ENCODE results near the gene CMTM7. TPM values are rescaled to one million over a fixed set of nuclear protein-coding genes. Genes with fewer than 3 reads are reported as not detected.
A peak's percentile ranks its signal among the peaks of the same experiment; 100 is the strongest.
"Not testable (repeated sequence)": the region's sequence is repeated elsewhere in the genome, so short reads cannot be mapped to it uniquely, and the experiment has no call there.

Gene CMTM7
- total RNA-seq, 1 donor from 2014 or later = 5.0 TPM

- intact Hi-C loops (cut with DNase I) = loop anchor here (5.0 kb wide), 1 partner anchor 81 kb away; no protein-coding TSS in a partner anchor
- ATAC-seq (no peak), DNase-seq (ENCODE audit: missing footprints) (no peak)
Observed at GRCh38 chr3:32376115-32376514, 15.5 kb upstream of the CMTM7 start.

- intact Hi-C loops (cut with DNase I) = loop anchor here (5.0 kb wide), 1 partner anchor 77 kb away; no protein-coding TSS in a partner anchor
- ATAC-seq (no peak), DNase-seq (ENCODE audit: missing footprints) (no peak)
Observed at GRCh38 chr3:32379831-32380500, 11.7 kb upstream of the CMTM7 start.

- ATAC-seq = no peak
- intact Hi-C loops (cut with DNase I) = no loop called here
- DNase-seq (ENCODE audit: missing footprints) = no peak
Observed at GRCh38 chr3:32381922-32382321, 9.7 kb upstream of the CMTM7 start.

- ATAC-seq = no peak
- intact Hi-C loops (cut with DNase I) = no loop called here
Observed at GRCh38 chr3:32383136-32383711, 8.4 kb upstream of the CMTM7 start.

GRCh38 chr3:32384938-32385337 is 6.7 kb upstream of the CMTM7 start:
- DNase-seq (ENCODE audit: missing footprints) (no peak), ATAC-seq (peak; percentile 87)
- intact Hi-C loops (cut with DNase I) = no loop called here

More at GRCh38 chr3:32383136-32383711, 8.4 kb upstream of the CMTM7 start:
- no peak for DNase-seq (ENCODE audit: missing footprints)

GRCh38 chr3:32387512-32387911 is 4.1 kb upstream of the CMTM7 start:
- no peak for ATAC-seq
- intact Hi-C loops (cut with DNase I) = no loop called here
- no peak for DNase-seq (ENCODE audit: missing footprints)

GRCh38 chr3:32389577-32389976 is 2.1 kb upstream of the CMTM7 start:
- DNase-seq (ENCODE audit: missing footprints); ATAC-seq; intact Hi-C loops (cut with DNase I): not testable (repeated sequence)

- intact Hi-C loops (cut with DNase I) = no loop called here
- ATAC-seq = peak; percentile 70
- peak; percentile 73 for DNase-seq (ENCODE audit: missing footprints)
Observed at GRCh38 chr3:32392536-32393302, 1.1 kb downstream of the CMTM7 start.

- intact Hi-C loops (cut with DNase I) = loop anchor here (5.0 kb wide), 1 partner anchor 98 kb away; no protein-coding TSS in a partner anchor
- ATAC-seq = no peak
- DNase-seq (ENCODE audit: missing footprints) = no peak
Observed at GRCh38 chr3:32395496-32395895, 3.8 kb downstream of the CMTM7 start.

GRCh38 chr3:32397941-32398340 is 6.3 kb downstream of the CMTM7 start:
- no peak for DNase-seq (ENCODE audit: missing footprints)
- intact Hi-C loops (cut with DNase I) = loop anchor here (5.0 kb wide), 1 partner anchor 101 kb away; no protein-coding TSS in a partner anchor
- ATAC-seq = no peak

- ATAC-seq = peak; percentile 37
- DNase-seq (ENCODE audit: missing footprints) = peak; percentile 85
- intact Hi-C loops (cut with DNase I) = loop anchor here (5.0 kb wide), 1 partner anchor 101 kb away; no protein-coding TSS in a partner anchor
Observed at GRCh38 chr3:32398531-32398930, 6.9 kb downstream of the CMTM7 start.

- intact Hi-C loops (cut with DNase I) = loop anchor here (5.0 kb wide), 1 partner anchor 102 kb away; no protein-coding TSS in a partner anchor
- ATAC-seq = no peak
Observed at GRCh38 chr3:32399030-32399620, 7.5 kb downstream of the CMTM7 start.

GRCh38 chr3:32401126-32401525 is 9.5 kb downstream of the CMTM7 start:
- DNase-seq (ENCODE audit: missing footprints) (no peak), ATAC-seq (no peak)
- intact Hi-C loops (cut with DNase I) = loop anchor here (5.0 kb wide), 1 partner anchor 224 kb away; no protein-coding TSS in a partner anchor

More at GRCh38 chr3:32399030-32399620, 7.5 kb downstream of the CMTM7 start:
- DNase-seq (ENCODE audit: missing footprints) = no peak

- ATAC-seq = peak; percentile 92
- intact Hi-C loops (cut with DNase I) = loop anchor here (5.0 kb wide), 1 partner anchor 224 kb away; no protein-coding TSS in a partner anchor
- peak; percentile 93 for DNase-seq (ENCODE audit: missing footprints)
Observed at GRCh38 chr3:32401556-32402081, 10.0 kb downstream of the CMTM7 start.

- intact Hi-C loops (cut with DNase I) = loop anchor here (5.0 kb wide), 1 partner anchor 226 kb away; no protein-coding TSS in a partner anchor
- no peak for ATAC-seq
Observed at GRCh38 chr3:32403663-32404062, 12.0 kb downstream of the CMTM7 start.

GRCh38 chr3:32404714-32405113 is 13.1 kb downstream of the CMTM7 start:
- intact Hi-C loops (cut with DNase I) = loop anchor here (5.0 kb wide), 1 partner anchor 227 kb away; no protein-coding TSS in a partner anchor
- no peak for ATAC-seq
- no peak for DNase-seq (ENCODE audit: missing footprints)

More at GRCh38 chr3:32403663-32404062, 12.0 kb downstream of the CMTM7 start:
- no peak for DNase-seq (ENCODE audit: missing footprints)

- ATAC-seq = no peak
- intact Hi-C loops (cut with DNase I) = no loop called here
- no peak for DNase-seq (ENCODE audit: missing footprints)
Observed at GRCh38 chr3:32405155-32405554, 13.5 kb downstream of the CMTM7 start.

- DNase-seq (ENCODE audit: missing footprints) (no peak), ATAC-seq (no peak)
- intact Hi-C loops (cut with DNase I) = no loop called here
Observed at GRCh38 chr3:32405711-32406323, 14.2 kb downstream of the CMTM7 start.

All from Right ventricle myocardium inferior (tissue), 1 donor.